ENCODE measurements around the gene MAST3. TPM values are rescaled to one million over a fixed set of nuclear protein-coding genes. Genes with fewer than 3 reads are reported as not detected.

The MAST3 gene
- total RNA-seq, 4 donors from 2014 or later, result 0.59 to 22.5 (median 3.8) TPM

DNA sequence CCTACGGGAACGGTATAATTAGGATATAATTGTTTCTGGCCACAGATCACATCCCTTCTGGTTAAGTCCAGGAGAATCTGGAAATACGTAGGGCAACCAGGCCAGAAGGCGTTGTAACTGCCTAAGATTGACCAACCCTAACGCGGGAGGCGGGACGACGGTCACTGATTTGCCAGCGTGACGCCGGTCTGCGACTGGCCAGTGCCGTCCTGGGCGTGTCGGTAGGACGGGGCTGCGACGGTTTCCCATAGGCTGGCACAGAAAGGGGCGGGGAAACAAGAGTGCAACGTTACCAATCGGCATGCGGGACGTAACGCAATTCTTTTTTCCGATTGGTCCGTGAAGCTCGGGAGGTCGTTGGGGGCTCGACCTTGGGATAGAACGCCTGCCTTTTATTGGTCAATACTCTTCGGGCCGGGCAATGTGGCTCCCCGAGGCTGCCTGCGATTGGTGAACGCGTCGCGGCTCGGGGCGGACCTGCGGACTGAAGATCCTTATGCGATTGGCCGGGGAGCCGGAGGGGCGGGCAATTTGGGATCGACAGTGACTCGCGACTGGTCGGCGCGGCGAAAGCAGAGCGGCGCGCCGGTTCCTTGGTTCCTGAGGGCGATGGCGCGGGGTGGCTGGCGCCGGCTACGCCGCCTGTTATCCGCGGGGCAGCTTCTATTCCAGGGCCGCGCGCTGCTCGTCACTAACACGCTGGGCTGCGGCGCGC lies 95.3 kb downstream of the MAST3 start, which contains the start of gene MPV17L2:
MPV17L2 (plus strand) TSS at position 546 of the 715 bp plus-strand sequence; CDS start at position 610, 64 bp downstream.
- H3K27me3 ChIP-seq, result no peaks in the 10 kb centered on the region
- peak; percentile 99 to 100 for DNase-seq
- intact Hi-C loops (cut with DNase I; ENCODE audit: low total_unique reads), result no loop called here
- peak within 1 kb of the TSS; percentile 80 to 97 for H3K4me3 ChIP-seq
- H3K9me3 ChIP-seq, result no peaks in the 10 kb centered on the region
- TF ChIP-seq POLR2A (IDR thresholded peaks at IDR 0.05), result peak; percentile 87 to 91
- TF ChIP-seq, protein P1, sequence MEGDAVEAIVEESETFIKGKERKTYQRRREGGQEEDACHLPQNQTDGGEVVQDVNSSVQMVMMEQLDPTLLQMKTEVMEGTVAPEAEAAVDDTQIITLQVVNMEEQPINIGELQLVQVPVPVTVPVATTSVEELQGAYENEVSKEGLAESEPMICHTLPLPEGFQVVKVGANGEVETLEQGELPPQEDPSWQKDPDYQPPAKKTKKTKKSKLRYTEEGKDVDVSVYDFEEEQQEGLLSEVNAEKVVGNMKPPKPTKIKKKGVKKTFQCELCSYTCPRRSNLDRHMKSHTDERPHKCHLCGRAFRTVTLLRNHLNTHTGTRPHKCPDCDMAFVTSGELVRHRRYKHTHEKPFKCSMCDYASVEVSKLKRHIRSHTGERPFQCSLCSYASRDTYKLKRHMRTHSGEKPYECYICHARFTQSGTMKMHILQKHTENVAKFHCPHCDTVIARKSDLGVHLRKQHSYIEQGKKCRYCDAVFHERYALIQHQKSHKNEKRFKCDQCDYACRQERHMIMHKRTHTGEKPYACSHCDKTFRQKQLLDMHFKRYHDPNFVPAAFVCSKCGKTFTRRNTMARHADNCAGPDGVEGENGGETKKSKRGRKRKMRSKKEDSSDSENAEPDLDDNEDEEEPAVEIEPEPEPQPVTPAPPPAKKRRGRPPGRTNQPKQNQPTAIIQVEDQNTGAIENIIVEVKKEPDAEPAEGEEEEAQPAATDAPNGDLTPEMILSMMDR (IDR thresholded peaks at IDR 0.05), result peak in 1 of 4 experiments; percentile 39
- peak within 1 kb of the TSS; percentile 97 to 99 for H3K27ac ChIP-seq
- H3K4me1 ChIP-seq, result peaks cover 0 to 12% of the 10 kb centered on the region in 2 donors
- no peaks in the 10 kb centered on the region for H3K36me3 ChIP-seq

GRCh38 chr19:18193388-18194180 lies 96.0 kb downstream of the MAST3 start:
- peak overlapping the region; percentile 80 to 97 for H3K4me3 ChIP-seq
- peak overlapping the region; percentile 77 to 88 for H3K27ac ChIP-seq
- H3K36me3 ChIP-seq, result no peaks in the 10 kb centered on the region
- H3K4me1 ChIP-seq, result peaks cover 0 to 12% of the 10 kb centered on the region in 2 donors
- peak in 1 of 2 donors; percentile 34 for DNase-seq
- no peaks in the 10 kb centered on the region for H3K9me3 ChIP-seq
- intact Hi-C loops (cut with DNase I; ENCODE audit: low total_unique reads), result no loop called here
- TF ChIP-seq POLR2A (IDR thresholded peaks at IDR 0.05), result no peak
- TF ChIP-seq, protein P1 (IDR thresholded peaks at IDR 0.05), result no peak
- H3K27me3 ChIP-seq, result no peaks in the 10 kb centered on the region

DNA sequence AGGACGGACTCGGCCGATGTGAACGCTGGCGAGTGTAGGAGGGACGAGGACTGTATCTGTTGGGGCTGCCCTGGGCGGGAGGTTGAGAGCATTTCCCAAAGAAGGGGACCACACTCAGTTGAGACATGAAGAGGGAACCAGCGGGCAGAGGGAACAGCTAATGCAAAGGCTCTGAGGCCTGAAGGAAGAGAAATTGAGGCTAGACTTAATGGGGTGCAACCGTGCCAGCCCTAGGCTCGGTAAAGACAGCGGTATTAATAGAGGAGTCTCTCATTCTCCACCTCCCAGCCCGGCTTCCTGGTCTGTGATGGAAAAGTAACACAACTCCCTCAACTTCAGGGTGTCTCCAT lies 96.6 kb downstream of the MAST3 start:
- no peak for DNase-seq
- intact Hi-C loops (cut with DNase I; ENCODE audit: low total_unique reads), result no loop called here
- H3K27ac ChIP-seq, result peak overlapping the region in 1 of 2 donors; percentile 63
- H3K27me3 ChIP-seq, result no peaks in the 10 kb centered on the region
- no peaks in the 10 kb centered on the region for H3K9me3 ChIP-seq
- no peaks in the 10 kb centered on the region for H3K36me3 ChIP-seq
- peak overlapping the region; percentile 80 to 97 for H3K4me3 ChIP-seq
- TF ChIP-seq POLR2A (IDR thresholded peaks at IDR 0.05), result no peak
- TF ChIP-seq, protein P1 (IDR thresholded peaks at IDR 0.05), result no peak
- peaks cover 0 to 12% of the 10 kb centered on the region in 2 donors for H3K4me1 ChIP-seq

- peak overlapping the region in 1 of 2 donors; percentile 6 for H3K4me3 ChIP-seq
- H3K4me1 ChIP-seq, result peaks cover 0 to 12% of the 10 kb centered on the region in 2 donors
- no peaks in the 10 kb centered on the region for H3K27me3 ChIP-seq
- DNase-seq, result peak; percentile 64 to 74
- intact Hi-C loops (cut with DNase I; ENCODE audit: low total_unique reads), result no loop called here
- no peaks in the 10 kb centered on the region for H3K36me3 ChIP-seq
- no peaks in the 10 kb centered on the region for H3K9me3 ChIP-seq
- no peak for TF ChIP-seq POLR2A (IDR thresholded peaks at IDR 0.05)
- TF ChIP-seq, protein P1 (IDR thresholded peaks at IDR 0.05), result no peak
- peak overlapping the region in 1 of 2 donors; percentile 63 for H3K27ac ChIP-seq
These were observed 97.1 kb downstream of the MAST3 start for GRCh38 chr19:18194554-18195238.

Measured in uterus (tissue), 4 donors.